Loucy (cell line): Measurements from ENCODE around the gene COPE.

Experiments
- CTCF ChIP-seq: fragments of 200-600 bp; sonication (generic); conservative IDR thresholded peaks from 2 replicates; pipeline ENCODE4 v1.5.1; 2014; ENCODE audit warnings: mild to moderate bottlenecking, antibody characterized with exemption, low read length
- EZH2phosphoT487 ChIP-seq: fragments of 200-600 bp; IDR thresholded peaks from 2 replicates; pipeline ENCODE4 v1.6.1; 2018; ENCODE audit warnings: antibody characterized with exemption, mild to moderate bottlenecking, moderate library complexity, borderline replicate concordance

GRCh38 chr19:18861235-18861634 is 58.0 kb downstream of the COPE start:
- no peak for TF ChIP-seq CTCF
- TF ChIP-seq EZH2phosphoT487: no peak
